NCI-H1694 treated with DMSO at 0.1 percent for 48 hours (cell line): ENCODE measurements around the gene DNAJC21.
"Not testable (repeated sequence)": the region's sequence is repeated elsewhere in the genome, so short reads cannot be mapped to it uniquely, and the experiment has no call there.

Experiments
- DNase-seq: peaks from one replicate; lab custom pipeline; 2025; lab: John Stamatoyannopoulos, UW

The DNAJC21 gene

GRCh38 chr5:34929134-34929719 lies at the start of gene DNAJC21:
TSS of gene DNAJC21 (plus strand) at chr5:34929559. CDS start at chr5:34929820, 261 bp downstream.
- peak; percentile 98 for DNase-seq

DNA sequence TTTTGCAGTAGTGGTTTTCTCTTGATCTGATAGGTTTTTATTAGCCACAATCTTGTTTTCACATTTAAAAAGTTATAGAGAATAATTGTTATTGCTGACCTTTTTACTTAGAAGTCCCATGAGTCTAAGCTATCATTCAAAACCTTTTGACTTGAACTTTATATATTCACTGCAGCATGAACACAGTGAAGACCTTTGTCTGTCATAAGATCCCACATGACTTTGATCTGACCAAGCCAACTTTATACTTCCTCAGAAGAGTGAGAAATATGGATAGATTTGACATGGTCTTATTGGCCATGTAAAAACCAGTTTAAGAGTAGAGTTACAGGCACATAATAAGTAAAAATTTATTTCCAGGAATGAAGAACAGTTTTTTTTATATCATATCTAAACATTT lies 48.1 kb upstream of the DNAJC21 start:
- no peak for DNase-seq

GRCh38 chr5:34886392-34887119 lies 42.8 kb upstream of the DNAJC21 start:
- no peak for DNase-seq

DNA sequence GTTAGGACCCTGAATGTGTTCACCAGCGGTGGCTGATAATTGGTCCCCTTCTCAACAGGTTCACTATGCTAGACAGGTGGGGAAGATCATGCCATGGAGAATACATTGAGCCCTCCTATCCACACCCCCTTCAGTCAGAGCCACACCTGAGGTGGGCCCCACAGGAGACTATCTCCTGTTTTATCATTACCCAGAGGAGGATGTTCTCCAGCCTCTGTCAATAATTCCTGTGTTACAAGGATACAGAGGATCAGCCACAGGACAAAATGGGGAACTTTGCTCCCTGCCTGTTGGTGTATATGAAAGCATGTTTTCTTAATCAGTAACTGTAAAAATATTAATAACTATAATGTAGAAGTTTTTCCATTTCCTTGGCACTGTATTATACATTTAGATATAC lies 40.0 kb upstream of the DNAJC21 start:
- no peak for DNase-seq

DNA sequence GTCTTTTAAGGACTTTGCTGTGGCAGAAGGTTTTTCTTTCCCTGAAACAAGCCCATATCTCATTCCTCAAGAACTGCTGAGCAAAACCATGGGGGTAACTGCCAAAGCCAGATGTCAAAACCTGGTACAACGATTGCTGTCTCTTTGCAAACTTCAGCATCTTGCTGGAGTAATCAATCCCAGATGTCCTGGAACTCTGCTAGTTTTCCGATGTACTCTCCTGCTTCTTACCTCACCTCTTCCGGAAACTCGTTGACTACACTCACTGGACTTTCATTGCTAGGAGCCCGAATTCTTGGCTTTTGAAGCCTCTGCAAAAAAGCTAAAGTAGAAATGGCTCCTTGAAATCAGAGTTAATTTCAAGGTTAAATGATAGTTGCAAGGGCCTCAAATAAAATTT lies 37.4 kb upstream of the DNAJC21 start:
- DNase-seq, result no peak

GRCh38 chr5:34892414-34892813 lies 36.9 kb upstream of the DNAJC21 start:
- DNase-seq, result no peak

DNA sequence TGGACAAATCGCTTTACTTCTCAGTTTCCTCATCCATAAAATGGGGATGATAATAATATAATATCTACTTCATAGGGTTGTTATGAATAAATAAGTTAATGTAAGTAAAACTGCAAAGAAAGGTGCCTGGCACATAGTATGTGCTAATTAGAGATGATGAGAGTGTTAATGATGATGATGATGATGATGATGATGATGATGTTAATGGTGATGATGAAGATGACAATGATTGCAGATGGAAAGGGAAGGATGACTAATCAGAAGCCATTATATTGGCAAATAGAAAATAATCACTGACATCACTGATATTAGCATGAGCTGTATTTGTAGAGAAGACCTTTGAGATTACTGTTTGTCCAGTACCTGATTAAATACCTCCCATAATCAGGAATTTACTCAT lies 34.6 kb upstream of the DNAJC21 start:
- DNase-seq, result no peak

GRCh38 chr5:34895641-34896419 lies 33.5 kb upstream of the DNAJC21 start:
- DNase-seq, result no peak

DNA sequence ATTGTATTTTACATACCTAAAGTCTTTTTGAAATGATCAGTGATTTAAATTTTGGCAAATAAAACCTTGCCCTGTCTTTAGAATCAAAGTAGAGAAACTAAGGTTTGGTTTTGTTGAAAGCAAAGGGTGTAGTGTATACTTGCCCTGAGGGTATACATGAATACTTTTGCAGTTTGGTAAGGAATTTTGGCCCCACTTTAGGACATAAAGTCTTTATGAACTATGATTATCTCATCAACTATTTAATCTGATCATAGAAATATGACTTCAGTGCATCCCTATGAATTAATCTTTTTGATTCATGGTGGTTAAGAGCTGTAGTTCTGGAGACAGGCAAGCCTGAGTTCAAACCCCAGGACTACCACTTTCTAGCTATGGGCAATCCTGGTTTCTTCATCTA lies 31.7 kb upstream of the DNAJC21 start:
- DNase-seq, result no peak

- DNase-seq, result peak; percentile 76
These were observed 31.0 kb upstream of the DNAJC21 start for GRCh38 chr5:34898258-34898895.

DNA sequence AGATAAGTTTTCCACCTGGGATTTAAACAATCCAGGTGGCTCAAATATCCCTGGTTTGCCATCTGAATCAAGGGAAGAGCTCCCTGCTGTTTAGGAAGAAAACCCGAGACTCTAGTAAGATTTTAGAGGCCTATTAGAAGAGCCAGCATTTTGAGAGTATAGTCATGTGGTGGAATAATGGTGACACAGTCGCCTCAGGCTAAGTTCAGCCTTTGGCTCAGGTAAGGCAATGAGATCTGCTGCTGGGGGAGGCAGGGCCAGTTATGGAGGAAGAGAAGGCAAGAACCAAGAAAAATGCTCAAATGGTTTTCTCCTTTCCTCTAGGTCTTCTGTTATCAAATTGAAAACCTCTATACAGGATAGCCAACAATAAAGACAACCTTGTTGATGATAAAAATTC lies 30.3 kb upstream of the DNAJC21 start:
- DNase-seq, result no peak

- no peak for DNase-seq
These were observed 28.7 kb upstream of the DNAJC21 start for GRCh38 chr5:34900652-34901051.

DNA sequence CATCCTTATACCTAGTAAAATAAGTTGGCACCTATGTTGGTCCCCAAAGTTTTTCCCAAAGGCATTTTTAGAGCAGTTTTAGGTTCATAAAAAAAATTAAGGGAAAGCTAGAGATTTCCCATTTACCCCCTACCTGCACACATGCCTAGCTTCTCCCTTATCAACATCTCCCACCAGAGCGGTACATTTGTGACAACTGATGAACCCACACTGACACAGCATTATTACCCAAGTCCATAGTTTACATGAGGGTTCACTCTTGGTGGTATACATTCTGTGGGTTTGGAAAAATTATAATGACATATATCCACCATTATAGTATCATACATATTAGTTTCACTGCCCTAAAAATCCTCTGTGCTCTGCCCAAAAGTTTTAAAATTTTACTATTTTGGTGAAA lies 26.1 kb upstream of the DNAJC21 start:
- DNase-seq, result no peak

GRCh38 chr5:34905564-34905963 lies 23.8 kb upstream of the DNAJC21 start:
- DNase-seq, result peak; percentile 14

DNA sequence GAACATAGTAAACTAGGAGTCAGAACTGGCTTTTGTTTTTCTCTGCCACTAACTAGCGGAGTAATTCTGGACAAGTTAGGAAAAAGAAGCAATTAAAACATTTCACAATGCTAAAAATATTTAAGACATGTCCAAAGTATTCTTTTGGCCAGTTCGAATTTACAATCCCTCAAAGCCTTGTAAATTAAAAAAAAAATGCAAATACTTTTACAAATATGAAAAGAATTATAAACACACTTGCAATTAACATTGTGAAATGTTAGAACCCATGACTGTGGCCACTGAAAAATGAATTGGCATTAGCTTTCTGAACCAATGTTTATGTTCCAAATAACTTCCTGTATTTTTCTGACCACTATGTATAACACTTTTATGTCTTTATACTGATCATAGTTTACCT lies 16.3 kb upstream of the DNAJC21 start:
- no peak for DNase-seq

DNA sequence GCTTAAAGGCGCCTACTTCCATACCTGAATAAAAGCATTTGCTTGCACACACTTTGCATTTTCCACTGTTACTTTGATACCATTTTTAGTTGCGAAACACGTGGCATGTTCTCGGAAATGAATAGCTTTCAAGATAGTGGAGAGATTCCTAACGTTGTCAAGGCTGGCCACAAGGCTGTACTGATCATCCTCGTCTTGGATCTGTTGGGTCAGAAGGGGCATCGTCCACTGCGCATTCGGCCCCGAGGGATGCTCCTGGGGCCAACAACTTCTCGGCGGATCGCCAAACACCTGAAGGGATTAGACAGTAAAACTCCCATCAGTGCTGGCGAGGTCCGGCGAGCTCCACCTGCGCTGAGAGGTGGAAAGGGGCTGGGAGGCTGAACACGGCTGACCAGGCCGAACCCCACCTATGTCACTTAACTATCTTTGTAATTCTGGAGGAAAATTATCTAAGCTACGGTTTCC lies 14.7 kb upstream of the DNAJC21 start:
- peak; percentile 12 for DNase-seq

- DNase-seq, result peak; percentile 98
These were observed 14.1 kb upstream of the DNAJC21 start, which contains the start of the genes BRIX1 and RAD1 for GRCh38 chr5:34915139-34915855. TSS of gene BRIX1 (plus strand) at chr5:34915711. CDS start at chr5:34915739, 28 bp downstream. TSS of gene RAD1 (minus strand) at chr5:34915504. CDS start at chr5:34914892, 612 bp downstream.

- no peak for DNase-seq
These were observed 13.5 kb upstream of the DNAJC21 start for GRCh38 chr5:34915856-34916192.

DNA sequence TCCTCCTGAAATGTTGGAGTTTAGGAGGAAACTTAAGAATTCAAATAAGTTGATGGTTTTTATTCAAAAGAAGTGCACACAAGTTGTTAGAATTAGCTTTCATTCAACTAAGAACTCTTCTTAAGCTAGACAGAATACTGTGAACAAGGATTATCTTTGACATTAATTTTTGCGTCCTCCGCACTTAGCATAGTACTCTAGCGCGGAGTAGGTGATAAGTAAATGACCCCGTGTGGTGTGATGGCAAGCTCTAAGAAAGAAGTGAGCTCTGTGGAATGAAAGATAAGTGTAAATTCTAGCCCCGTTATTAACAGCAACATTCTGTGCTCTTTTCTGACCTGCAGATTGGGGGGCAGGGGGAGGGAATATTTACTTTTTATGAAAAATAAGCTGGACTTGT lies 12.8 kb upstream of the DNAJC21 start:
- no peak for DNase-seq

DNA sequence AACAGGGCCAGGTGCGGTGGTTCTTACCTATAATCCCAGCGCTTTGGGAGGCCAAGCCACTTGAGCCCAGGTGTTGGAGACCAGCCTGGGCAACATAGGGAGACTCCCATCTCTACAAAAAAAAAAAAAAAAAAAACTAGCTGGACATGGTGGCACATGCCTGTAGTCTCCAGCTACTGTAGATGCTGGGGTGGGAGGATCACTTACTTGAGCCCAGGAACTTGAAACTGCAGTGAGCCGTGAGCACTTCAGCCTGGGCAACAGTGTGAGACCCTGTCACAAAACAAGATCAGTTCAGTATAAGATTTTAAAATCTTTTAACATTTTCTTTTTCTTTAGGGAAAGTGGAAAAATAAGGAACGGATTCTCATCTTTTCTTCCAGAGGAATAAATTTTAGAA lies 11.3 kb upstream of the DNAJC21 start:
- DNase-seq, result no peak

GRCh38 chr5:34919077-34919476 lies 10.3 kb upstream of the DNAJC21 start:
- no peak for DNase-seq

- not testable (repeated sequence) for DNase-seq
These were observed 6.1 kb upstream of the DNAJC21 start for GRCh38 chr5:34923256-34923655.
